K562 (cell line): ENCODE data around the gene APOL2. TPM values are rescaled to one million over a fixed set of nuclear protein-coding genes. Genes with fewer than 3 reads are reported as not detected.
A peak's percentile ranks its signal among the peaks of the same experiment; 100 is the strongest.

Source experiments
- BRF1 ChIP-seq: IDR thresholded peaks from 3 replicates; pipeline ENCODE4 v1.6.1; 2011; ENCODE audit warnings: borderline replicate concordance, mild to moderate bottlenecking; ENCODE audit not compliant: insufficient read length; ENCODE audit errors: extremely low read depth
- EP300 ChIP-seq: IDR thresholded peaks from 2 replicates; pipeline ENCODE4 v1.6.1; 2012; ENCODE audit warnings: low read length, improper control_type of control experiment
- FOXA1 ChIP-seq: fragments of 450-650 bp; IDR thresholded peaks from 2 replicates; pipeline ENCODE4 v1.6.1; 2016; ENCODE audit warnings: mild to moderate bottlenecking, borderline replicate concordance
- GTF2E2 ChIP-seq: fragments of 200-800 bp; sonication (Bioruptor generic); IDR thresholded peaks from 2 replicates; pipeline ENCODE4 v1.6.1; 2016; ENCODE audit warnings: missing genetic modification characterization, missing compliant biosample characterization
- HDAC3 ChIP-seq: fragments of 450-650 bp; IDR thresholded peaks from 2 replicates; pipeline ENCODE4 v1.6.1; 2018; ENCODE audit warnings: borderline replicate concordance, mild to moderate bottlenecking, moderate library complexity; ENCODE audit not compliant: partially characterized antibody
- POU5F1 ChIP-seq: fragments of 150-350 bp; IDR thresholded peaks from 2 replicates; pipeline ENCODE4 v1.6.1; 2014; ENCODE audit warnings: borderline replicate concordance, low read length, low read depth, mild to moderate bottlenecking; ENCODE audit not compliant: partially characterized antibody
- RBFOX2 ChIP-seq: fragments of 200-400 bp; formaldehyde crosslinking; IDR thresholded peaks from 2 replicates; pipeline ENCODE4 v1.6.1; 2017; ENCODE audit warnings: low read depth, mild to moderate bottlenecking, low read length, moderate library complexity
- SOX6 ChIP-seq: fragments of 450-650 bp; IDR thresholded peaks from 2 replicates; pipeline ENCODE4 v1.6.1; 2014; ENCODE audit warnings: mild to moderate bottlenecking
- YY1 ChIP-seq, 3 experiments: IDR thresholded peaks; 2 replicates each; pipeline ENCODE4 v1.6.1; 2011; ENCODE audit warnings: low read length in 2 of 3, mild to moderate bottlenecking in 2 of 3, moderate library complexity in 2 of 3, borderline replicate concordance in 1 of 3, control low read depth in 1 of 3, low read depth in 1 of 3; ENCODE audit not compliant: insufficient read depth in 3 of 3, insufficient replicate concordance in 2 of 3, control insufficient read depth in 1 of 3, insufficient read length in 1 of 3; ENCODE audit errors: extremely low read depth in 1 of 3
- ZSCAN32 ChIP-seq: fragments of 450-650 bp; formaldehyde crosslinking; IDR thresholded peaks from 2 replicates; pipeline ENCODE4 v1.4.0; 2020; ENCODE audit warnings: mild to moderate bottlenecking, moderate library complexity
- polyA plus RNA-seq, 8 experiments: library from polyadenylated mRNA; depleted of rRNA in 4 of 8; stranded (reverse) in 5 of 8; unstranded in 3 of 8; fragments of >200 nt; fragmentation: Nextera tagmentation in 2 of 8; fragmentation: Illumina TruSeq in 1 of 8; extraction: Ambion mirVana in 2 of 8; extraction: Trizol in 1 of 8; gene quantifications; 2 replicates each; pipeline versions ENCODE4 v1.2.1 to v1.2.3, GENCODE V29; 2011 to 2014; ENCODE audit warnings: inconsistent platforms in 1 of 8, missing spikeins in 1 of 8
- total RNA-seq, 7 experiments: library from RNA; depleted of rRNA in 6 of 7; stranded (reverse); fragments of >200 nt in 6 of 7; fragmentation: Illumina TruSeq in 2 of 7; extraction: Trizol in 2 of 7; gene quantifications; 2 replicates each; pipeline versions ENCODE4 v1.2.1 to v1.2.3, GENCODE V29; 2011 to 2021; ENCODE audit warnings: low replicate concordance in 1 of 7
- TF ChIP-seq, protein P1 (sequence below): fragments of 450-650 bp; formaldehyde crosslinking; IDR thresholded peaks from 2 replicates; pipeline ENCODE4 v1.4.0; 2020; ENCODE audit warnings: mild to moderate bottlenecking, moderate library complexity
- TF ChIP-seq, protein P2 (sequence below), 2 experiments: IDR thresholded peaks; 2 replicates each; pipeline ENCODE4 v1.6.1; 2011; ENCODE audit warnings: borderline replicate concordance in 1 of 2, control low read depth in 1 of 2, low read depth in 1 of 2, low read length in 1 of 2, mild to moderate bottlenecking in 1 of 2, mixed read lengths in 1 of 2, moderate library complexity in 1 of 2; ENCODE audit not compliant: insufficient read depth in 1 of 2, insufficient read length in 1 of 2, poor library complexity in 1 of 2, severe bottlenecking in 1 of 2; ENCODE audit errors: extremely low read depth in 1 of 2
- TF ChIP-seq, protein P3 (sequence below): fragments of 450-650 bp; formaldehyde crosslinking; IDR thresholded peaks from 2 replicates; pipeline ENCODE4 v1.4.0; 2022; ENCODE audit warnings: mild to moderate bottlenecking, moderate library complexity
- TF ChIP-seq, protein P4 (sequence below): sonication (generic); formaldehyde crosslinking; IDR thresholded peaks from 2 replicates; pipeline ENCODE4 v1.8.1; 2023; ENCODE audit warnings: missing genetic modification reagents, mild to moderate bottlenecking, borderline replicate concordance
- TF ChIP-seq, protein P5 (sequence below), 2 experiments: fragments of 450-650 bp; conservative IDR thresholded peaks; 2 replicates each; pipeline ENCODE4 v1.6.1; 2017; ENCODE audit warnings: mild to moderate bottlenecking in 2 of 2, moderate library complexity in 2 of 2

APOL2 gene
- total and polyA plus RNA-seq, 9 of the 15 experiments (the other 6 are each of a cell fraction or from before 2014, with no cell fraction given) = 2.7 to 10.6 (median 8.9) TPM

DNA sequence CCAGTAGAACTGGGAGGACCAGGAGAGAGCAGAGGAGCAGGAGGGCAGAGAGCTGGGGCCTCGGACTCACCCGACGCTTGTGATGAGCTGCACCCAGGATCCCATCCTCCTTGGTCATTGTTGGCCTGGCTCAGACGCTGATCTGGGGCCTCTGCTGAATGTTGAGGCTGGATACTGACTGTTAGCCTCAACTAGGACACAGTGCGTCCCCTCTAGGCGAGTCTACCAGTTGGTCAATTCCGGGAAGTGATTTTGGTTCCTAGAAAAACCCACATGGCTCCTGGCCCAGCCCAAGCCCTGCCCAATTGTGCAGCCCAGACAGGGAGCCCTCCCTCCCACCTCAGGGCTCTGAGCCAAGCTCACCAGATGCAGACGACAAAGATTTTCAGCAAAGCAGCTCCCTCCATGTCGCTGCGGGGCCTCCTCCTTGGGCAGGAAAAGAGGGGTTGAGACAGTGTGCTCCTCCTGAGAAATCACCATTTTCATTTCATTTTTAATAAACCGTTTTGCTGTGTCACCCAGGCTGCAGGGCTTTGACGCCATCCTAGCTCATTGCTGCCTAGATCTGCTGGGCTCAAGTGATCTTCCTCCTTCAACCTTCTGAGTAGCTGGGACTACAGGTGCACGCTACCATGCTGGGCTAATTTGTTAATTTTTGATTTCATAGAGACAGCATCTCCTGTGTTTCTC is 37.6 kb downstream of the APOL2 start, which contains the start of gene APOL4 (continued):
- TF ChIP-seq, protein P1, sequence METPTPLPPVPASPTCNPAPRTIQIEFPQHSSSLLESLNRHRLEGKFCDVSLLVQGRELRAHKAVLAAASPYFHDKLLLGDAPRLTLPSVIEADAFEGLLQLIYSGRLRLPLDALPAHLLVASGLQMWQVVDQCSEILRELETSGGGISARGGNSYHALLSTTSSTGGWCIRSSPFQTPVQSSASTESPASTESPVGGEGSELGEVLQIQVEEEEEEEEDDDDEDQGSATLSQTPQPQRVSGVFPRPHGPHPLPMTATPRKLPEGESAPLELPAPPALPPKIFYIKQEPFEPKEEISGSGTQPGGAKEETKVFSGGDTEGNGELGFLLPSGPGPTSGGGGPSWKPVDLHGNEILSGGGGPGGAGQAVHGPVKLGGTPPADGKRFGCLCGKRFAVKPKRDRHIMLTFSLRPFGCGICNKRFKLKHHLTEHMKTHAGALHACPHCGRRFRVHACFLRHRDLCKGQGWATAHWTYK (CRISPR knock-in tag) = no peak
- TF ChIP-seq POU5F1 (no peak), HDAC3 (peak; percentile 27), EP300 (peak; percentile 79), RBFOX2 (peak; percentile 65), FOXA1 (no peak), ZSCAN32 (CRISPR knock-in tag) (no peak), GTF2E2 (tag) (no peak), YY1 (IDR thresholded peaks at IDR 0.05; ENCODE audit: borderline replicate concordance in 1 of 3, control insufficient read depth in 1 of 3, extremely low read depth in 1 of 3, insufficient read depth in 3 of 3, insufficient read length in 1 of 3, insufficient replicate concordance in 2 of 3, low read depth in 1 of 3, low read length in 2 of 3) (peak in 1 of 3 experiments; percentile 4), SOX6 (peak; percentile 70), BRF1 (no peak)
- TF ChIP-seq, protein P2, sequence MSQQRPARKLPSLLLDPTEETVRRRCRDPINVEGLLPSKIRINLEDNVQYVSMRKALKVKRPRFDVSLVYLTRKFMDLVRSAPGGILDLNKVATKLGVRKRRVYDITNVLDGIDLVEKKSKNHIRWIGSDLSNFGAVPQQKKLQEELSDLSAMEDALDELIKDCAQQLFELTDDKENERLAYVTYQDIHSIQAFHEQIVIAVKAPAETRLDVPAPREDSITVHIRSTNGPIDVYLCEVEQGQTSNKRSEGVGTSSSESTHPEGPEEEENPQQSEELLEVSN (IDR thresholded peaks at IDR 0.05; ENCODE audit: borderline replicate concordance in 1 of 2, extremely low read depth in 1 of 2, insufficient read depth in 1 of 2, insufficient read length in 1 of 2, low read depth in 1 of 2, low read length in 1 of 2, poor library complexity in 1 of 2, severe bottlenecking in 1 of 2) = peak in 1 of 2 experiments; percentile 52
- TF ChIP-seq, protein P3, sequence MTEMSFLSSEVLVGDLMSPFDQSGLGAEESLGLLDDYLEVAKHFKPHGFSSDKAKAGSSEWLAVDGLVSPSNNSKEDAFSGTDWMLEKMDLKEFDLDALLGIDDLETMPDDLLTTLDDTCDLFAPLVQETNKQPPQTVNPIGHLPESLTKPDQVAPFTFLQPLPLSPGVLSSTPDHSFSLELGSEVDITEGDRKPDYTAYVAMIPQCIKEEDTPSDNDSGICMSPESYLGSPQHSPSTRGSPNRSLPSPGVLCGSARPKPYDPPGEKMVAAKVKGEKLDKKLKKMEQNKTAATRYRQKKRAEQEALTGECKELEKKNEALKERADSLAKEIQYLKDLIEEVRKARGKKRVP (CRISPR knock-in tag) = 0 out of 2 replicates have a peak, but pooled peaks have one; percentile 12
- TF ChIP-seq, protein P4, sequence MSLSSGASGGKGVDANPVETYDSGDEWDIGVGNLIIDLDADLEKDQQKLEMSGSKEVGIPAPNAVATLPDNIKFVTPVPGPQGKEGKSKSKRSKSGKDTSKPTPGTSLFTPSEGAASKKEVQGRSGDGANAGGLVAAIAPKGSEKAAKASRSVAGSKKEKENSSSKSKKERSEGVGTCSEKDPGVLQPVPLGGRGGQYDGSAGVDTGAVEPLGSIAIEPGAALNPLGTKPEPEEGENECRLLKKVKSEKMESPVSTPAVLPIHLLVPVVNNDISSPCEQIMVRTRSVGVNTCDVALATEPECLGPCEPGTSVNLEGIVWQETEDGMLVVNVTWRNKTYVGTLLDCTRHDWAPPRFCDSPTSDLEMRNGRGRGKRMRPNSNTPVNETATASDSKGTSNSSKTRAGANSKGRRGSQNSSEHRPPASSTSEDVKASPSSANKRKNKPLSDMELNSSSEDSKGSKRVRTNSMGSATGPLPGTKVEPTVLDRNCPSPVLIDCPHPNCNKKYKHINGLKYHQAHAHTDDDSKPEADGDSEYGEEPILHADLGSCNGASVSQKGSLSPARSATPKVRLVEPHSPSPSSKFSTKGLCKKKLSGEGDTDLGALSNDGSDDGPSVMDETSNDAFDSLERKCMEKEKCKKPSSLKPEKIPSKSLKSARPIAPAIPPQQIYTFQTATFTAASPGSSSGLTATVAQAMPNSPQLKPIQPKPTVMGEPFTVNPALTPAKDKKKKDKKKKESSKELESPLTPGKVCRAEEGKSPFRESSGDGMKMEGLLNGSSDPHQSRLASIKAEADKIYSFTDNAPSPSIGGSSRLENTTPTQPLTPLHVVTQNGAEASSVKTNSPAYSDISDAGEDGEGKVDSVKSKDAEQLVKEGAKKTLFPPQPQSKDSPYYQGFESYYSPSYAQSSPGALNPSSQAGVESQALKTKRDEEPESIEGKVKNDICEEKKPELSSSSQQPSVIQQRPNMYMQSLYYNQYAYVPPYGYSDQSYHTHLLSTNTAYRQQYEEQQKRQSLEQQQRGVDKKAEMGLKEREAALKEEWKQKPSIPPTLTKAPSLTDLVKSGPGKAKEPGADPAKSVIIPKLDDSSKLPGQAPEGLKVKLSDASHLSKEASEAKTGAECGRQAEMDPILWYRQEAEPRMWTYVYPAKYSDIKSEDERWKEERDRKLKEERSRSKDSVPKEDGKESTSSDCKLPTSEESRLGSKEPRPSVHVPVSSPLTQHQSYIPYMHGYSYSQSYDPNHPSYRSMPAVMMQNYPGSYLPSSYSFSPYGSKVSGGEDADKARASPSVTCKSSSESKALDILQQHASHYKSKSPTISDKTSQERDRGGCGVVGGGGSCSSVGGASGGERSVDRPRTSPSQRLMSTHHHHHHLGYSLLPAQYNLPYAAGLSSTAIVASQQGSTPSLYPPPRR (CRISPR knock-in tag) = no peak
- TF ChIP-seq, protein P5, sequence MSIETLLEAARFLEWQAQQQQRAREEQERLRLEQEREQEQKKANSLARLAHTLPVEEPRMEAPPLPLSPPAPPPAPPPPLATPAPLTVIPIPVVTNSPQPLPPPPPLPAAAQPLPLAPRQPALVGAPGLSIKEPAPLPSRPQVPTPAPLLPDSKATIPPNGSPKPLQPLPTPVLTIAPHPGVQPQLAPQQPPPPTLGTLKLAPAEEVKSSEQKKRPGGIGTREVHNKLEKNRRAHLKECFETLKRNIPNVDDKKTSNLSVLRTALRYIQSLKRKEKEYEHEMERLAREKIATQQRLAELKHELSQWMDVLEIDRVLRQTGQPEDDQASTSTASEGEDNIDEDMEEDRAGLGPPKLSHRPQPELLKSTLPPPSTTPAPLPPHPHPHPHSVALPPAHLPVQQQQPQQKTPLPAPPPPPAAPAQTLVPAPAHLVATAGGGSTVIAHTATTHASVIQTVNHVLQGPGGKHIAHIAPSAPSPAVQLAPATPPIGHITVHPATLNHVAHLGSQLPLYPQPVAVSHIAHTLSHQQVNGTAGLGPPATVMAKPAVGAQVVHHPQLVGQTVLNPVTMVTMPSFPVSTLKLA (conservative IDR thresholded peaks at IDR 0.05) = peak; percentile 26 to 78; a peak in 2 of 4 replicates
